HCT116 (cell line): ENCODE data around the gene KIAA1549.

ENCODE experiments used
- CTCF ChIP-seq, 3 experiments: fragments of 200-600 bp in 1 of 3; sonication (generic) in 1 of 3; IDR thresholded peaks in 2 of 3; conservative IDR thresholded peaks in 1 of 3; 2 replicates each; pipeline ENCODE4 v1.5.1; 2012 to 2017; ENCODE audit warnings: low read depth in 2 of 3, low read length in 2 of 3, antibody characterized with exemption in 1 of 3, borderline replicate concordance in 1 of 3, control low read depth in 1 of 3, mild to moderate bottlenecking in 1 of 3, mixed read lengths in 1 of 3, mixed run types in 1 of 3, moderate library complexity in 1 of 3; ENCODE audit not compliant: insufficient read depth in 1 of 3
- EGR1 ChIP-seq: IDR thresholded peaks from 2 replicates; pipeline ENCODE4 v1.6.1; 2012; ENCODE audit warnings: low read depth
- EZH2 ChIP-seq: fragments of 200-600 bp; sonication (generic); IDR thresholded peaks from 2 replicates; pipeline ENCODE4 v1.6.1; 2017; ENCODE audit warnings: antibody characterized with exemption, mixed run types
- EZH2phosphoT487 ChIP-seq: fragments of 200-600 bp; IDR thresholded peaks from 2 replicates; pipeline ENCODE4 v1.6.1; 2018; ENCODE audit warnings: antibody characterized with exemption, borderline replicate concordance
- FOSL1 ChIP-seq: IDR thresholded peaks from 2 replicates; pipeline ENCODE4 v1.6.1; 2012; ENCODE audit warnings: low read depth
- MAX ChIP-seq: IDR thresholded peaks from 2 replicates; pipeline ENCODE4 v1.6.1; 2012
- POLR2A ChIP-seq: IDR thresholded peaks from 2 replicates; pipeline ENCODE4 v1.7.0; 2011; ENCODE audit warnings: borderline replicate concordance; ENCODE audit not compliant: insufficient read depth, insufficient read length; ENCODE audit errors: extremely low read depth
- POLR2AphosphoS5 ChIP-seq: IDR thresholded peaks from 2 replicates; pipeline ENCODE4 v1.6.1; 2011; ENCODE audit warnings: mild to moderate bottlenecking, low read depth, low read length, moderate library complexity
- RAD21 ChIP-seq: IDR thresholded peaks from 2 replicates; pipeline ENCODE4 v1.6.1; 2012; ENCODE audit warnings: low read depth, mild to moderate bottlenecking
- REST ChIP-seq: IDR thresholded peaks from 2 replicates; pipeline ENCODE4 v1.6.1; 2012; ENCODE audit warnings: low read depth
- SP1 ChIP-seq: IDR thresholded peaks from 2 replicates; pipeline ENCODE4 v1.6.1; 2012; ENCODE audit warnings: low read depth
- ZFX ChIP-seq: fragments of 450-650 bp; IDR thresholded peaks from 2 replicates; pipeline ENCODE4 v1.6.1; 2017
- TF ChIP-seq, protein P1 (sequence below): IDR thresholded peaks from 2 replicates; pipeline ENCODE4 v1.6.1; 2011; ENCODE audit warnings: mild to moderate bottlenecking, low read length, moderate library complexity; ENCODE audit not compliant: insufficient replicate concordance; ENCODE audit errors: extremely low read depth

DNA sequence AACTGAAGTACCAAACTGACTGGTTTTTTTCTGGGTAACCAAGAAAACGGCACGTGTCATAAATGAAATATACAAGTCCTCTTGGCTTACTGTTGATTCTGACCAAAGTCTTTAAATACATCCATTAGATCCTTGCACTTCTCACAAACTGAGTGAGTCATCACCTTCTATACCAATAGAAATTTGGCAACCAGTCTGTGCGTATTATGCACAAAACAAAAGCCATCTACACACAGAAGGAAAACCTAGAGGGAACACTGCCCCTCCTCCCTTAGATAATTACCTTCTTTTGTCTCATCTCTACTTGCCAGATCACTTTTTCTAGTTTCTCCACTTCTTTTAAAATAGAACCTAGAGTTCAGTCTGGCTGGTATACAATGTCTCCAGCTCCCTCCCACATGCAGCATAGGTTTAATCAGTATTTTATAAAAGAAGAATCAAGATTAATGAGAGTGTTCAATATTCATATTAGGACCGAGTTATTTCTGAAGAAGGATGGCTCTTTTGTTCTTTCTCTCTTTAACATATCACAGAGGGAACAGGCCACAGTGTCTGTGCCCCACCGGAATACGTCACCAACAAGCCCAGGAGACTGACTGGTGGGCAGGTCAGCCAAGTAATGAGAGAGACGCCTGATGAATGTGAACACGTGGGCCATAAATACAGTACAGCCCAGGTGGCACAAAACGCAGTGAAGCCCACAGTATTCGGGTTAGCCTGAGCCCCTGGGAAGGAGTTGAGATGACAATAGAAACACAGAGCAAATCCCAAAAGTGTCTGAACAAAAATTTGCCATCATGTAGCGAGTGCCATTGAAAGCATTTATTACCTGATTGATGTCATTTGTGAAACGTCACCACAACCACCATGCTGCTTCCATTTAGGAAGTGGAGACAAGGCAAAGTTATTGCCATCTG, 91.3 kb downstream of the KIAA1549 start:
- no peak for TF ChIP-seq EZH2phosphoT487
- TF ChIP-seq POLR2AphosphoS5 = no peak
- TF ChIP-seq CTCF (IDR thresholded peaks at IDR 0.05 in 2 of 3, conservative IDR thresholded peaks at IDR 0.05 in 1 of 3; ENCODE audit: borderline replicate concordance in 1 of 3, insufficient read depth in 1 of 3, low read depth in 2 of 3, low read length in 2 of 3) = no peak
- no peak for TF ChIP-seq REST
- TF ChIP-seq RAD21 = no peak
- TF ChIP-seq POLR2A = no peak
- TF ChIP-seq ZFX = no peak
- TF ChIP-seq EGR1 = no peak
- no peak for TF ChIP-seq EZH2
- TF ChIP-seq MAX = no peak
- no peak for TF ChIP-seq FOSL1
- TF ChIP-seq SP1 = no peak
- TF ChIP-seq, protein P1, sequence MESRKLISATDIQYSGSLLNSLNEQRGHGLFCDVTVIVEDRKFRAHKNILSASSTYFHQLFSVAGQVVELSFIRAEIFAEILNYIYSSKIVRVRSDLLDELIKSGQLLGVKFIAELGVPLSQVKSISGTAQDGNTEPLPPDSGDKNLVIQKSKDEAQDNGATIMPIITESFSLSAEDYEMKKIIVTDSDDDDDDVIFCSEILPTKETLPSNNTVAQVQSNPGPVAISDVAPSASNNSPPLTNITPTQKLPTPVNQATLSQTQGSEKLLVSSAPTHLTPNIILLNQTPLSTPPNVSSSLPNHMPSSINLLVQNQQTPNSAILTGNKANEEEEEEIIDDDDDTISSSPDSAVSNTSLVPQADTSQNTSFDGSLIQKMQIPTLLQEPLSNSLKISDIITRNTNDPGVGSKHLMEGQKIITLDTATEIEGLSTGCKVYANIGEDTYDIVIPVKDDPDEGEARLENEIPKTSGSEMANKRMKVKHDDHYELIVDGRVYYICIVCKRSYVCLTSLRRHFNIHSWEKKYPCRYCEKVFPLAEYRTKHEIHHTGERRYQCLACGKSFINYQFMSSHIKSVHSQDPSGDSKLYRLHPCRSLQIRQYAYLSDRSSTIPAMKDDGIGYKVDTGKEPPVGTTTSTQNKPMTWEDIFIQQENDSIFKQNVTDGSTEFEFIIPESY = no peak
